OCI-LY3 (cell line): ENCODE data around the gene ASTN1.

Experiments
- H2AFZ ChIP-seq: fragments of 200-600, 300-600 bp; shearing (Covaris generic); 2 replicates; pipeline ENCODE4 v1.6.0; 2014; ENCODE audit warnings: antibody characterized with exemption, low read depth, low read length
- H3K27ac ChIP-seq: fragments of 200-600, 300-600 bp; sonication (generic); 2 replicates; pipeline ENCODE4 v1.5.1; 2014; ENCODE audit warnings: mild to moderate bottlenecking, low read length, moderate library complexity, mixed read lengths
- H3K27me3 ChIP-seq: fragments of 200-600, 300-600 bp; sonication (generic); 2 replicates; pipeline ENCODE4 v1.6.1; 2014; ENCODE audit warnings: low read depth, low read length, mixed read lengths
- H3K36me3 ChIP-seq: fragments of 200-600, 300-600 bp; sonication (generic); replicated peaks from 2 replicates; pipeline ENCODE3; 2014; ENCODE audit warnings: low read depth, low read length, mixed read lengths
- H3K4me1 ChIP-seq: fragments of 300-600, 200-600 bp; sonication (generic); 2 replicates; pipeline ENCODE4 v1.6.1; 2014; ENCODE audit warnings: low read length, mixed read lengths
- H3K4me2 ChIP-seq: fragments of 200-600, 300-600 bp; sonication (generic); 2 replicates; pipeline ENCODE4 v1.6.1; 2014; ENCODE audit warnings: low read length, mixed read lengths
- H3K4me3 ChIP-seq: fragments of 300-600, 200-600 bp; sonication (generic); 2 replicates; pipeline ENCODE4 v1.5.1; 2014; ENCODE audit warnings: antibody characterized with exemption, mild to moderate bottlenecking, low read length, moderate library complexity
- H3K79me2 ChIP-seq: fragments of 300-600, 200-600 bp; shearing (Covaris generic); 2 replicates; pipeline ENCODE4 v1.6.1; 2014; ENCODE audit warnings: mild to moderate bottlenecking, low read length, mixed read lengths
- H3K9ac ChIP-seq: fragments of 300-600, 200-600 bp; shearing (Covaris generic); 2 replicates; pipeline ENCODE4 v1.6.0; 2014; ENCODE audit warnings: mild to moderate bottlenecking, low read length, moderate library complexity
- H3K9me3 ChIP-seq: fragments of 200-600, 300-600 bp; shearing (Covaris generic); 2 replicates; pipeline ENCODE4 v1.6.1; 2014; ENCODE audit warnings: low read length, mixed read lengths; ENCODE audit not compliant: insufficient read depth
- H4K20me1 ChIP-seq: fragments of 200-600, 300-600 bp; sonication (generic); 2 replicates; pipeline ENCODE4 v1.6.1; 2016; ENCODE audit warnings: low read length, mixed read lengths; ENCODE audit not compliant: insufficient read depth
- EZH2phosphoT487 ChIP-seq: fragments of 200-600 bp; shearing (Covaris generic); IDR thresholded peaks from 2 replicates; pipeline ENCODE4 v1.6.1; 2018; ENCODE audit warnings: antibody characterized with exemption, mixed run types, low read depth
- TF ChIP-seq, protein P1 (sequence below): fragments of 200-600, 300-600 bp; sonication (generic); IDR thresholded peaks from 2 replicates; pipeline ENCODE4 v1.5.1; 2014; ENCODE audit warnings: antibody characterized with exemption, low read length, low read depth

ASTN1 gene

GRCh38 chr1:176959191-176959820 is 205.2 kb downstream of the ASTN1 start:
- H3K9ac ChIP-seq = no peak overlapping the region
- H3K79me2 ChIP-seq = no peaks in the 10 kb centered on the region
- H3K36me3 ChIP-seq = no peaks in the 10 kb centered on the region
- no peaks in the 10 kb centered on the region for H3K9me3 ChIP-seq
- H2AFZ ChIP-seq = no peak overlapping the region
- no peak overlapping the region for H3K27ac ChIP-seq
- H3K4me2 ChIP-seq = no peak overlapping the region
- no peaks in the 10 kb centered on the region for H4K20me1 ChIP-seq
- H3K4me3 ChIP-seq = no peak overlapping the region
- no peak for TF ChIP-seq EZH2phosphoT487
- TF ChIP-seq, protein P1, sequence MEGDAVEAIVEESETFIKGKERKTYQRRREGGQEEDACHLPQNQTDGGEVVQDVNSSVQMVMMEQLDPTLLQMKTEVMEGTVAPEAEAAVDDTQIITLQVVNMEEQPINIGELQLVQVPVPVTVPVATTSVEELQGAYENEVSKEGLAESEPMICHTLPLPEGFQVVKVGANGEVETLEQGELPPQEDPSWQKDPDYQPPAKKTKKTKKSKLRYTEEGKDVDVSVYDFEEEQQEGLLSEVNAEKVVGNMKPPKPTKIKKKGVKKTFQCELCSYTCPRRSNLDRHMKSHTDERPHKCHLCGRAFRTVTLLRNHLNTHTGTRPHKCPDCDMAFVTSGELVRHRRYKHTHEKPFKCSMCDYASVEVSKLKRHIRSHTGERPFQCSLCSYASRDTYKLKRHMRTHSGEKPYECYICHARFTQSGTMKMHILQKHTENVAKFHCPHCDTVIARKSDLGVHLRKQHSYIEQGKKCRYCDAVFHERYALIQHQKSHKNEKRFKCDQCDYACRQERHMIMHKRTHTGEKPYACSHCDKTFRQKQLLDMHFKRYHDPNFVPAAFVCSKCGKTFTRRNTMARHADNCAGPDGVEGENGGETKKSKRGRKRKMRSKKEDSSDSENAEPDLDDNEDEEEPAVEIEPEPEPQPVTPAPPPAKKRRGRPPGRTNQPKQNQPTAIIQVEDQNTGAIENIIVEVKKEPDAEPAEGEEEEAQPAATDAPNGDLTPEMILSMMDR = no peak
- H3K4me1 ChIP-seq = no peaks in the 10 kb centered on the region
- peaks cover 25% of the 10 kb centered on the region for H3K27me3 ChIP-seq

GRCh38 chr1:176957603-176958002 is 206.9 kb downstream of the ASTN1 start:
- H3K27ac ChIP-seq = no peak overlapping the region
- H3K4me2 ChIP-seq = no peak overlapping the region
- no peak overlapping the region for H3K4me3 ChIP-seq
- no peak overlapping the region for H2AFZ ChIP-seq
- H3K79me2 ChIP-seq = no peaks in the 10 kb centered on the region
- H3K9me3 ChIP-seq = no peaks in the 10 kb centered on the region
- no peak overlapping the region for H3K9ac ChIP-seq
- H3K27me3 ChIP-seq = peaks cover 34% of the 10 kb centered on the region
- no peaks in the 10 kb centered on the region for H3K36me3 ChIP-seq
- H4K20me1 ChIP-seq = no peaks in the 10 kb centered on the region
- H3K4me1 ChIP-seq = no peaks in the 10 kb centered on the region
- TF ChIP-seq, protein P1 = no peak
- no peak for TF ChIP-seq EZH2phosphoT487

DNA sequence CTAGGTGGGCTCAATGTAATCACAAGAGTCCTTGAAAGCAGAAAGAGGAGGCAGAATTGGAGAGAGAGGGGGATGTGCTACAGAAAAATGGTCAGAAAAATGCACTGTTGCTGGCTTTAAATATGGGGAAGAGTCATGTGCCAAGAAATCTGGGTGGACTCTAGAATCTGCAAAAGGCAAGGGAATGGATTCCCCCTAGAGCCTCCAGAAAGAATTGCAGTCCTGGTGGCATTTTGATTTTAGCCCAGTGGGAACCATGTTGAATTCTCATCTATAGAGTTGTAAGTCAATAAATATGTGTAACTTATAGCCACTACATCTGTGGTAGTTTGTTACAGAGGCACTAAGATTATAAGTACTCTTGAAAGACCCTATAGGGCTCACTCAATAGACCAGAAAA is 210.3 kb downstream of the ASTN1 start:
- Histone ChIP-seq H3K9ac (no peak overlapping the region), H3K4me2 (no peak overlapping the region), H3K36me3 (no peaks in the 10 kb centered on the region), H3K9me3 (no peaks in the 10 kb centered on the region), H3K27ac (no peak overlapping the region), H3K4me1 (no peaks in the 10 kb centered on the region), H3K27me3 (peaks cover 40% of the 10 kb centered on the region), H3K79me2 (no peaks in the 10 kb centered on the region), H2AFZ (no peak overlapping the region), H4K20me1 (no peaks in the 10 kb centered on the region), H3K4me3 (no peak overlapping the region)
- TF ChIP-seq EZH2phosphoT487 = no peak
- TF ChIP-seq, protein P1 = peak; percentile 33

DNA sequence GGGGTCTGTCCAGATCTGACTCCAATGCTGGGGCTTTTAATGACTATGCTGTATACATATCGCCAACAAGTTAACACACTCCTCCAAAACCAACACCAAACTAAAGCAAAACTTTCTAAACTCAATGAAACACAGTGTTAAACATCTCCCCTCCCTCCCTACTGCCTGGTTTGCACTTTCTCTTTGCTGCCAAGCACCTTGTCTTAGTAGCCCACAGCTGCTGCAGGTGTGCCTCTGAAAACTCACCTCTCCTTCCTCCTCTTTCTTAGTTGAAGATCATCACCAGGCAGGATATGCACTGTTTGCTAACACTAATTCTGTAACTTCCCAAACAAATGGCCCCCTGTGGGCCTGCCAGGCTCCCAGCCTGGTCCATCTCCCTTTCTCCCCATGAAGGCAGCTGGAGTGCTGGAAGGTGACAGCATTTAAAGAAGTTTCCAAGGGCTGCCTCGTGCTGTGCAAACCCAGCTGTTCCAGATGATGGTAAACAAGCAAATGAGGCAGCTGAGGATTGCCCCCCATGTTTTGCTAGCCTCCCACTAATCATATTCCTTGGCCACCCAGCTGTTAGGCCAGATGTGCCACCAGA is 213.7 kb downstream of the ASTN1 start:
- Histone ChIP-seq H3K36me3 (no peaks in the 10 kb centered on the region), H2AFZ (no peak overlapping the region), H3K4me1 (no peaks in the 10 kb centered on the region), H3K4me3 (no peak overlapping the region), H3K9me3 (no peaks in the 10 kb centered on the region), H3K27me3 (peaks cover 43% of the 10 kb centered on the region), H4K20me1 (no peaks in the 10 kb centered on the region), H3K4me2 (no peak overlapping the region), H3K9ac (no peak overlapping the region), H3K27ac (no peak overlapping the region), H3K79me2 (no peaks in the 10 kb centered on the region)
- no peak for TF ChIP-seq EZH2phosphoT487
- TF ChIP-seq, protein P1 = no peak
